ENCODE results near the gene ECT2L.
A peak's percentile ranks its signal among the peaks of the same experiment; 100 is the strongest.

The ECT2L gene, protein sequence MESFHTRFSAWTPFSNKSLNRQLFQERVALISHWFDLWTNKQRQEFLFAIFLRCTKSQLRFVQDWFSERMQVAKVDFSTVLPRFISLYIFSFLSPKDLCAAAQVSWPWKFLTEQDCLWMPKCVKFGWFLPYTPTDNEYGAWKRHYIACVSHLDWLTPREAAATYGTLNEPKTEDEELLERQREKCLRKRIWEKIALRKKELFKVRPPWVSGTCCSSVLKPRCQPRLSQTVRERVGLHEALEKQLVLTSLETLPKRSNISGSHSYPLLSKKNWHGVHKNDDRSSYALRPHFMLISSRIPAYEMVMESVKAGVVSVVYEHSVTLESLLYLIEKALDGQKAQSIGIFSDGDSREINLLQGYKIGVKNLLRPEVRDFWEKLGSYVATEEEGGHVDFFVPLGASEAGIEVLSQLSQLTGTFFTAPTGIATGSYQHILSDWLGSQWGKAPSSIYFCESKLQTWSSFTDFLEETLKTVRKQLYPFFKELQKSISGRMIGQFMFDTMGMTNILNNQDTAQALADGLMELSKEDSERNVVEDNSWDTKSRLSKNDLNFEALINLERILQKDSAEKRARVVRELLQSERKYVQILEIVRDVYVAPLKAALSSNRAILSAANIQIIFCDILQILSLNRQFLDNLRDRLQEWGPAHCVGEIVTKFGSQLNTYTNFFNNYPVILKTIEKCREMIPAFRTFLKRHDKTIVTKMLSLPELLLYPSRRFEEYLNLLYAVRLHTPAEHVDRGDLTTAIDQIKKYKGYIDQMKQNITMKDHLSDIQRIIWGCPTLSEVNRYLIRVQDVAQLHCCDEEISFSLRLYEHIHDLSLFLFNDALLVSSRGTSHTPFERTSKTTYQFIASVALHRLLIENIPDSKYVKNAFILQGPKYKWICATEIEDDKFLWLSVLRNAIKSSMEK

GRCh38 chr6:138795809-138796603 is at the start of gene ECT2L:
TSS of gene ECT2L (plus strand) at chr6:138796087. CDS start at chr6:138813275, 17,188 bp downstream.
- no peak for TF ChIP-seq CTCF (IDR thresholded peaks at IDR 0.05; ENCODE audit: unreplicated experiment in 3 of 3)
- peaks cover 14% of the 10 kb centered on the region for H3K27me3 Mint-ChIP-seq (ENCODE audit: low read depth)
- peaks cover 7% of the 10 kb centered on the region for H3K36me3 Mint-ChIP-seq (ENCODE audit: low read depth)
- H3K4me3 Mint-ChIP-seq, result peak within 1 kb of the TSS; percentile 63 to 70 (median 69)
- H3K4me1 Mint-ChIP-seq, result no peaks in the 10 kb centered on the region
- H3K9me3 Mint-ChIP-seq, result no peaks in the 10 kb centered on the region
- H3K27ac Mint-ChIP-seq, result no peak within 1 kb of the TSS

DNA sequence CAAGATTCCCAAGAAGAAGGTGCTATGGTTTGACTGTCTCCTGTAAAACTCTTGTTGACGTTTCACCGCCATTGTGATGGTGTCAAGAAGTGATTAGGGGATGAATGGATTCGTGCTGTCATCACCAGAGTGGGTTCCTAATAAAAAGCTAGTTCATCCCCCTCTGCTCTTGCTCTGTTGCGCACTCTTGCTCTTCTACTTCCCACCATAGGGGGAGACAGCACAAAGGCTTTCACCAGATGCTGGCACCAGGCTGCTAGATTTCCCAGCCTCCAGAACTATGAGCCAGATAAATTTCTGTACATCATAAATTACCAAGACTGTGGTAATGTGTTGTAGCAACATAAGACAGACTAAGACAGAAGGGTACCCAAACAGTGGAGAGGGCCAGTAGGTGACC is 43.9 kb upstream of the ECT2L start:
- Mint-ChIP-seq H3K27me3 (ENCODE audit: low read depth) (no peaks in the 10 kb centered on the region), H3K4me3 (no peak overlapping the region), H3K4me1 (no peaks in the 10 kb centered on the region), H3K9me3 (no peaks in the 10 kb centered on the region), H3K36me3 (ENCODE audit: low read depth) (no peaks in the 10 kb centered on the region), H3K27ac (no peak overlapping the region)
- peak in 1 of 3 experiments; percentile 12 for TF ChIP-seq CTCF (IDR thresholded peaks at IDR 0.05; ENCODE audit: unreplicated experiment in 3 of 3)

DNA sequence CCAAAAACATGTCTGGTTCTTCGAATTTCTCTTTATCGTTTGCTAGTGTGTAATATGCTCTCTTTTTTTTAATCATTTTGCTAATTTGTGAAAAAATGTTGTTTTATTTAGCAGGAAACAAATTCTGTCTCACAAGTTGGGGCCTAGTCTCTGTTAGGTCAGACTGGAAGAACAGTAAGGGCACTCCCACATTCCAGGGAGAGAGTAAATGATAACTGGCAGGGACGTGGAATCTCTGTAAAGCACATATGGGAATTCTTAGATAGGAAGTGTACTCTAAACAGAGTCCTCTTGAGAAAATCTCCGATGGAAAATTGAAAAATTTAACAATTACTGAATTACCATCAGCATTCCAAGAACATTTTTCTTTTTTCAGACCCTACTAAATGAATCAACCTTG is 38.8 kb upstream of the ECT2L start:
- Mint-ChIP-seq H3K27me3 (ENCODE audit: low read depth) (no peaks in the 10 kb centered on the region), H3K9me3 (no peaks in the 10 kb centered on the region), H3K4me3 (no peak overlapping the region), H3K36me3 (ENCODE audit: low read depth) (no peaks in the 10 kb centered on the region), H3K4me1 (no peaks in the 10 kb centered on the region), H3K27ac (no peak overlapping the region)
- no peak for TF ChIP-seq CTCF (IDR thresholded peaks at IDR 0.05; ENCODE audit: unreplicated experiment in 3 of 3)

DNA sequence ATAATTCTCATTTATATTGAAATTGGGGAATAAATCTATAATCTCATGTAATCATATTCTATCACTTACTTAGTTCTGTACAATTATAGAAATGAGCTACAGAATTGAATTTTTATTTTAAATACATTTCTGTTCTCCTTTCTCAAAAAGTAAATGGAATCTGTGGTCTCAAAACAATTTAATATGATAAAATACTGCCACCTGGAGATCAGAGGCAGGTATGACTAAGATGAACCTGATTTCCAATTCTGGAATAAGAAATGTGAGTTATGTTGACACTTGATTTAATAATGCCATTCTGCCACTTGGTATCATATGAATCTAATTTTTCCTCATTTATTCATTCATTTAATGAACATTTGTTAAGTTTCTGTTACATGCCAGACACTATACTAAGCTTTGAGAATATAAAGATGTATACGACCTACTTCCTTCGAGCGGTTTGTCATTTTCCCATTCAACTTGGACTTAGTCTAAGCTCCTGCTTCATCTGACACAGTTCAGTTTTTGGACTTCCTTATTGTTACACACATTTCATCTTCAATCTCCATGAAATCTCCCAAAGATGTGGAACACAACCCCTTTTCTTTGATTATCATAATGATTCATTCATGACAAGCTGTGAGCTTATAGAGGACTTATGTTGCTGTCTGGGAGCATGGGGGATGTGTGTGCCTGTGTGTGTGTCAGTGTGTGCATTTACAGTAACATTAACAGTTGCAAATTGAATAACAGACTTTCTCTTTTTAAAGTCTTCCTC is 29.8 kb upstream of the ECT2L start:
- H3K4me3 Mint-ChIP-seq, result no peak overlapping the region

More for the DNA sequence above, 29.8 kb upstream of the ECT2L start:
- no peak overlapping the region for H3K27ac Mint-ChIP-seq
- H3K9me3 Mint-ChIP-seq, result no peaks in the 10 kb centered on the region
- H3K27me3 Mint-ChIP-seq (ENCODE audit: low read depth), result no peaks in the 10 kb centered on the region
- no peaks in the 10 kb centered on the region for H3K4me1 Mint-ChIP-seq
- no peaks in the 10 kb centered on the region for H3K36me3 Mint-ChIP-seq (ENCODE audit: low read depth)
- TF ChIP-seq CTCF (IDR thresholded peaks at IDR 0.05; ENCODE audit: unreplicated experiment in 3 of 3), result peak; percentile 58 to 84 (median 70)

Measured in nephron (organoid).